Measurements from ENCODE around the gene SERPINE1.

SERPINE1 gene

GRCh38 chr7:101165075-101165957 lies 38.4 kb downstream of the SERPINE1 start, which contains the start of gene VGF (continued):
- TF ChIP-seq ZNF16 (tag by site-specific recombination; IDR thresholded peaks at IDR 0.05; ENCODE audit: low read depth): no peak
- TF ChIP-seq ZNF76 (tag by site-specific recombination; IDR thresholded peaks at IDR 0.05; ENCODE audit: borderline replicate concordance, low read depth): no peak; the same call in 1 of the 2 replicates
- no peak for TF ChIP-seq ZNF555 (tag by site-specific recombination; conservative IDR thresholded peaks at IDR 0.05)
- no peak for TF ChIP-seq ZNF133 (tag by site-specific recombination; IDR thresholded peaks at IDR 0.05)
- no peak for TF ChIP-seq ZNF341 (tag by site-specific recombination; IDR thresholded peaks at IDR 0.05; ENCODE audit: low read depth)
- TF ChIP-seq, protein P1, sequence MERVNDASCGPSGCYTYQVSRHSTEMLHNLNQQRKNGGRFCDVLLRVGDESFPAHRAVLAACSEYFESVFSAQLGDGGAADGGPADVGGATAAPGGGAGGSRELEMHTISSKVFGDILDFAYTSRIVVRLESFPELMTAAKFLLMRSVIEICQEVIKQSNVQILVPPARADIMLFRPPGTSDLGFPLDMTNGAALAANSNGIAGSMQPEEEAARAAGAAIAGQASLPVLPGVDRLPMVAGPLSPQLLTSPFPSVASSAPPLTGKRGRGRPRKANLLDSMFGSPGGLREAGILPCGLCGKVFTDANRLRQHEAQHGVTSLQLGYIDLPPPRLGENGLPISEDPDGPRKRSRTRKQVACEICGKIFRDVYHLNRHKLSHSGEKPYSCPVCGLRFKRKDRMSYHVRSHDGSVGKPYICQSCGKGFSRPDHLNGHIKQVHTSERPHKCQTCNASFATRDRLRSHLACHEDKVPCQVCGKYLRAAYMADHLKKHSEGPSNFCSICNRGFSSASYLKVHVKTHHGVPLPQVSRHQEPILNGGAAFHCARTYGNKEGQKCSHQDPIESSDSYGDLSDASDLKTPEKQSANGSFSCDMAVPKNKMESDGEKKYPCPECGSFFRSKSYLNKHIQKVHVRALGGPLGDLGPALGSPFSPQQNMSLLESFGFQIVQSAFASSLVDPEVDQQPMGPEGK (tag by site-specific recombination; IDR thresholded peaks at IDR 0.05): peak; percentile 94
- TF ChIP-seq KLF9 (tag by site-specific recombination; IDR thresholded peaks at IDR 0.05; ENCODE audit: low read depth): peak; percentile 94
- TF ChIP-seq ZBTB8A (tag by site-specific recombination; IDR thresholded peaks at IDR 0.05): peak; percentile 91
- TF ChIP-seq MYNN (tag by site-specific recombination; IDR thresholded peaks at IDR 0.05; ENCODE audit: borderline replicate concordance): no peak; the same call in 1 of the 2 replicates
- no peak for TF ChIP-seq ZNF214 (tag by site-specific recombination; IDR thresholded peaks at IDR 0.05; ENCODE audit: borderline replicate concordance)
- no peak for TF ChIP-seq ZNF776 (tag by site-specific recombination; IDR thresholded peaks at IDR 0.05; ENCODE audit: borderline replicate concordance)
- TF ChIP-seq OSR2 (tag by site-specific recombination; IDR thresholded peaks at IDR 0.05): no peak
- peak; percentile 78 for TF ChIP-seq ZNF660 (tag by site-specific recombination; IDR thresholded peaks at IDR 0.05)
- TF ChIP-seq, protein P2, sequence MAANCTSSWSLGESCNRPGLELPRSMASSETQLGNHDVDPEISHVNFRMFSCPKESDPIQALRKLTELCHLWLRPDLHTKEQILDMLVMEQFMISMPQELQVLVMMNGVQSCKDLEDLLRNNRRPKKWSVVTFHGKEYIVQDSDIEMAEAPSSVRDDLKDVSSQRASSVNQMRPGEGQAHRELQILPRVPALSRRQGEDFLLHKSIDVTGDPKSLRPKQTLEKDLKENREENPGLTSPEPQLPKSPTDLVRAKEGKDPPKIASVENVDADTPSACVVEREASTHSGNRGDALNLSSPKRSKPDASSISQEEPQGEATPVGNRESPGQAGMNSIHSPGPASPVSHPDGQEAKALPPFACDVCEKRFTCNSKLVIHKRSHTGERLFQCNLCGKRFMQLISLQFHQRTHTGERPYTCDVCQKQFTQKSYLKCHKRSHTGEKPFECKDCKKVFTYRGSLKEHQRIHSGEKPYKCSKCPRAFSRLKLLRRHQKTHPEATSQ (tag by site-specific recombination; IDR thresholded peaks at IDR 0.05): peak; percentile 40; the same call in 1 of the 2 replicates
- TF ChIP-seq SP3 (tag by site-specific recombination; IDR thresholded peaks at IDR 0.05): peak; percentile 91
- TF ChIP-seq ZNF785 (tag by site-specific recombination; IDR thresholded peaks at IDR 0.05): no peak
- TF ChIP-seq SCRT2 (tag by site-specific recombination; IDR thresholded peaks at IDR 0.05): no peak
- no peak for TF ChIP-seq ZNF530 (tag by site-specific recombination; IDR thresholded peaks at IDR 0.05; ENCODE audit: low read depth)
- TF ChIP-seq, protein P3, sequence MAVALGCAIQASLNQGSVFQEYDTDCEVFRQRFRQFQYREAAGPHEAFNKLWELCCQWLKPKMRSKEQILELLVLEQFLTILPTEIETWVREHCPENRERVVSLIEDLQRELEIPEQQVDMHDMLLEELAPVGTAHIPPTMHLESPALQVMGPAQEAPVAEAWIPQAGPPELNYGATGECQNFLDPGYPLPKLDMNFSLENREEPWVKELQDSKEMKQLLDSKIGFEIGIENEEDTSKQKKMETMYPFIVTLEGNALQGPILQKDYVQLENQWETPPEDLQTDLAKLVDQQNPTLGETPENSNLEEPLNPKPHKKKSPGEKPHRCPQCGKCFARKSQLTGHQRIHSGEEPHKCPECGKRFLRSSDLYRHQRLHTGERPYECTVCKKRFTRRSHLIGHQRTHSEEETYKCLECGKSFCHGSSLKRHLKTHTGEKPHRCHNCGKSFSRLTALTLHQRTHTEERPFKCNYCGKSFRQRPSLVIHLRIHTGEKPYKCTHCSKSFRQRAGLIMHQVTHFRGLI (tag by site-specific recombination; IDR thresholded peaks at IDR 0.05): peak; percentile 76
- no peak for TF ChIP-seq ZNF23 (tag by site-specific recombination; IDR thresholded peaks at IDR 0.05; ENCODE audit: borderline replicate concordance)
- TF ChIP-seq HIC1 (tag by site-specific recombination; IDR thresholded peaks at IDR 0.05): no peak
- TF ChIP-seq ZBTB11 (tag by site-specific recombination; conservative IDR thresholded peaks at IDR 0.05; ENCODE audit: low read depth): 0 out of 2 replicates have a peak, but pooled peaks have one; percentile 23
- TF ChIP-seq, protein P4, sequence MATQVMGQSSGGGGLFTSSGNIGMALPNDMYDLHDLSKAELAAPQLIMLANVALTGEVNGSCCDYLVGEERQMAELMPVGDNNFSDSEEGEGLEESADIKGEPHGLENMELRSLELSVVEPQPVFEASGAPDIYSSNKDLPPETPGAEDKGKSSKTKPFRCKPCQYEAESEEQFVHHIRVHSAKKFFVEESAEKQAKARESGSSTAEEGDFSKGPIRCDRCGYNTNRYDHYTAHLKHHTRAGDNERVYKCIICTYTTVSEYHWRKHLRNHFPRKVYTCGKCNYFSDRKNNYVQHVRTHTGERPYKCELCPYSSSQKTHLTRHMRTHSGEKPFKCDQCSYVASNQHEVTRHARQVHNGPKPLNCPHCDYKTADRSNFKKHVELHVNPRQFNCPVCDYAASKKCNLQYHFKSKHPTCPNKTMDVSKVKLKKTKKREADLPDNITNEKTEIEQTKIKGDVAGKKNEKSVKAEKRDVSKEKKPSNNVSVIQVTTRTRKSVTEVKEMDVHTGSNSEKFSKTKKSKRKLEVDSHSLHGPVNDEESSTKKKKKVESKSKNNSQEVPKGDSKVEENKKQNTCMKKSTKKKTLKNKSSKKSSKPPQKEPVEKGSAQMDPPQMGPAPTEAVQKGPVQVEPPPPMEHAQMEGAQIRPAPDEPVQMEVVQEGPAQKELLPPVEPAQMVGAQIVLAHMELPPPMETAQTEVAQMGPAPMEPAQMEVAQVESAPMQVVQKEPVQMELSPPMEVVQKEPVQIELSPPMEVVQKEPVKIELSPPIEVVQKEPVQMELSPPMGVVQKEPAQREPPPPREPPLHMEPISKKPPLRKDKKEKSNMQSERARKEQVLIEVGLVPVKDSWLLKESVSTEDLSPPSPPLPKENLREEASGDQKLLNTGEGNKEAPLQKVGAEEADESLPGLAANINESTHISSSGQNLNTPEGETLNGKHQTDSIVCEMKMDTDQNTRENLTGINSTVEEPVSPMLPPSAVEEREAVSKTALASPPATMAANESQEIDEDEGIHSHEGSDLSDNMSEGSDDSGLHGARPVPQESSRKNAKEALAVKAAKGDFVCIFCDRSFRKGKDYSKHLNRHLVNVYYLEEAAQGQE (tag by site-specific recombination; IDR thresholded peaks at IDR 0.05): peak; percentile 100
- TF ChIP-seq ZNF324 (tag by site-specific recombination; IDR thresholded peaks at IDR 0.05): peak; percentile 76; the same call in 1 of the 2 replicates

Data from HEK293 (cell line).